Progenitor cell of endocrine pancreas (in vitro differentiated cells): ENCODE results near the gene ADAM10. TPM values are rescaled to one million over a fixed set of nuclear protein-coding genes. Genes with fewer than 3 reads are reported as not detected.
A peak's percentile ranks its signal among the peaks of the same experiment; 100 is the strongest.

Source experiments
- DNase-seq: peaks from one replicate; pipeline ENCODE4 v3.0.0; 2021; ENCODE audit warnings: low spot score; ENCODE audit not compliant: unreplicated experiment
- H3K27ac Mint-ChIP-seq: 2 replicates; pipeline ENCODE4 v1.8.0; 2021; ENCODE audit warnings: mild to moderate bottlenecking, moderate library complexity, mixed read lengths
- H3K27me3 Mint-ChIP-seq: 2 replicates; pipeline ENCODE4 v1.8.0; 2021; ENCODE audit warnings: mixed read lengths
- H3K36me3 Mint-ChIP-seq: 2 replicates; pipeline ENCODE4 v1.8.0; 2022; ENCODE audit warnings: mixed read lengths; ENCODE audit not compliant: insufficient read depth
- H3K4me1 Mint-ChIP-seq: 2 replicates; pipeline ENCODE4 v1.8.0; 2021; ENCODE audit warnings: low read depth, mixed read lengths
- H3K4me3 Mint-ChIP-seq: 2 replicates; pipeline ENCODE4 v1.8.0; 2021; ENCODE audit warnings: low read depth, mild to moderate bottlenecking, moderate library complexity, mixed read lengths
- H3K9me3 Mint-ChIP-seq: 2 replicates; pipeline ENCODE4 v1.8.0; 2021; ENCODE audit warnings: low read depth, mixed read lengths
- CTCF ChIP-seq: fragments of 200-600 bp; sonication (generic); IDR thresholded peaks from one replicate; pipeline ENCODE4 v1.5.0; 2021; ENCODE audit warnings: antibody characterized with exemption, mild to moderate bottlenecking; ENCODE audit not compliant: unreplicated experiment
- total RNA-seq: library from RNA; stranded (reverse); gene quantifications from 2 replicates; pipeline ENCODE4 v1.2.1, GENCODE V29; 2021

The ADAM10 gene
- total RNA-seq, 1 donor from 2014 or later, result 237 TPM

DNA sequence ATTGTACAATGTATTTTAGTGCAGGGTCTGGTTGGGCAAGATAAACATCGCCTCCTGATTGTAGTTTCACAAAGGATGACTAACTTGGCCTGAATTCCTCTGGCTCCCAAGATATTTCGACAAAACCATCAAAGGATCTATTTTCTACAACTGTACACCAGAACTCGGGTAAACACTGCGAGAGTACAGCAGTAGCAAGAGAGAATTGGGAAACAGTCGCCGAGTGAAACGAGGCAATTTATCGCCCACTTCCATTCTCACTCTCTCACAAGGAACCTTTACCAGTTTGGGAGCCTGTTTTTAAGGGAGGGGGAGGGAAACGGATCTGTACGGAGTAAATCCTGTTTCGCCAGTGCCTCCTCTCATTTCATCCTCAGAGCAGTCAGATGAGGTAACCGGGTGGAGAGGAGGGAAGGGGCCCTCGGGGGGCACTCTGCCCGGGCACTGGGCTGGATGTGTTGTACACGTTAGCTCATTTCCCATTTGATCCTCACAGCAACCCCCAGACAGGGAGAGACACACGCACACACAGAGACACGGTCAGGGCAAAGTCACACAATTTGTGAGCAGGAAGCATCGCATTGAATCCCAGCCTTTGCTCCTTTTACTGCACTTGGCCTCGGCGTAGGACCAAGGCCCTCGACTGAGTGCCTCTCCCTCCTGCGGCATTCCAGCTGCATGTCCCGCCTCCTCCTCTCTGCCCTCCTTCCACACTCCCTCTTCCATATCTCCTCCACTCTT, 197.6 kb downstream of the ADAM10 start:
- Mint-ChIP-seq H3K4me1 (peaks cover 11% of the 10 kb centered on the region), H3K9me3 (no peaks in the 10 kb centered on the region), H3K4me3 (no peak overlapping the region), H3K36me3 (no peaks in the 10 kb centered on the region), H3K27ac (peak overlapping the region; percentile 58), H3K27me3 (peaks cover 49% of the 10 kb centered on the region)
- TF ChIP-seq CTCF, result no peak
- DNase-seq, result no peak

GRCh38 chr15:58551084-58551763, 198.3 kb downstream of the ADAM10 start:
- H3K36me3 Mint-ChIP-seq, result no peaks in the 10 kb centered on the region
- peaks cover 14% of the 10 kb centered on the region for H3K4me1 Mint-ChIP-seq
- peaks cover 53% of the 10 kb centered on the region for H3K27me3 Mint-ChIP-seq
- TF ChIP-seq CTCF, result no peak
- no peak overlapping the region for H3K4me3 Mint-ChIP-seq
- no peak overlapping the region for H3K27ac Mint-ChIP-seq
- H3K9me3 Mint-ChIP-seq, result no peaks in the 10 kb centered on the region
- no peak for DNase-seq

DNA sequence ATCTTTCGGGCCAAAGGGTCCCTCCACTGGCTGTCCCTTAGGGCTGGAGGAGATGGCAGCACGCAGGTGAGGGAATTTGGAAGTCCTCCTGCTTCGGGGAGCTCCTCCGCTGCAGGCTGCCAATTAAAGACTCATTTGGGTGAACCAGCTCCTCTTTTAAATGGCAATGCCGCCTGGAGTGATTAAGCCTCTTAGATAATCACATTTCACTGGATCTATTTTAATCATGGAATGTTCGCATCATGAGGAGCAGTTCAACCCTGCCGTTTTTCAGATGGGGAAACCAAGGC, 199.8 kb downstream of the ADAM10 start:
- no peak overlapping the region for H3K27ac Mint-ChIP-seq
- TF ChIP-seq CTCF, result no peak

DNA sequence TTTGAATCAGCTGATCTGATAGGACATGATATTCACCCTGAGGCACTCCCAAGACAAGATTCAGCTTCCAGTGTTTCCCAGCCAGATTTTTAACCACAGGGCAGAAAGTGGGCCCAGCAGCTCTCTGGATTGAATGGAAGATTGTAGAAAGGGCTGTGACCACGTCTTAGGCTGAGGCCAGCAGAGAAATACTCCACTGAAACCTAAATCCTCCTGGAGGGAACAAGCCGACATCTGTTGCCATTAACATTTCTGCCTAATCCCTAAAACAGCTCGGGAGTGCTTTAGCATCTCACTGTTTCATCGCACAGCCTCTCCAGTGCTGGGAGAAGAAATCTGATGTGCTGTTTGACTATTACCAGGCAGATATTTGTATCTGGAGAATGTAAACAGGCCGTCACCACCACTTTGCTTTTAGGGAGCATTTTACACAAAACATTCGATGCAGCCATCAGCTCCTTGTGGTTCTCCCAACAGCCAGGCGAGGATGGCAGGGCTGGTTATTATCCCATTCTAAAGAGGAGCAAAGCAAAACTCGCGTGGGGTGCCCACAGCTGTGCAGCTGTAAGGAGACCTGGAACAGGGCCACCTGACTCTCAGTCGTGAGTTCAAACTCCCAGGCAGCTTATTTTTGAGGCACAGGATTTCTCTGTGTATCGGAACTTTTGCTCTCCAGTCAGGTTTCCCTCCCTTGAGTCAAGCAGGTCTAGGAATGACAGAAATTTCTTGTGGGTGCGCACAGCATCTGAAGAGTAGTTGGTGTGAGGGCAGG, 200.3 kb downstream of the ADAM10 start:
- H3K4me1 Mint-ChIP-seq, result peaks cover 10% of the 10 kb centered on the region
- no peaks in the 10 kb centered on the region for H3K36me3 Mint-ChIP-seq
- peaks cover 47% of the 10 kb centered on the region for H3K27me3 Mint-ChIP-seq
- TF ChIP-seq CTCF, result no peak
- H3K9me3 Mint-ChIP-seq, result no peaks in the 10 kb centered on the region
- H3K4me3 Mint-ChIP-seq, result no peak overlapping the region
- no peak for DNase-seq
- H3K27ac Mint-ChIP-seq, result no peak overlapping the region

More for the DNA sequence above, 199.8 kb downstream of the ADAM10 start:
- Mint-ChIP-seq H3K27me3 (peaks cover 48% of the 10 kb centered on the region), H3K9me3 (no peaks in the 10 kb centered on the region), H3K4me1 (peaks cover 10% of the 10 kb centered on the region), H3K4me3 (no peak overlapping the region), H3K36me3 (no peaks in the 10 kb centered on the region)
- no peak for DNase-seq

DNA sequence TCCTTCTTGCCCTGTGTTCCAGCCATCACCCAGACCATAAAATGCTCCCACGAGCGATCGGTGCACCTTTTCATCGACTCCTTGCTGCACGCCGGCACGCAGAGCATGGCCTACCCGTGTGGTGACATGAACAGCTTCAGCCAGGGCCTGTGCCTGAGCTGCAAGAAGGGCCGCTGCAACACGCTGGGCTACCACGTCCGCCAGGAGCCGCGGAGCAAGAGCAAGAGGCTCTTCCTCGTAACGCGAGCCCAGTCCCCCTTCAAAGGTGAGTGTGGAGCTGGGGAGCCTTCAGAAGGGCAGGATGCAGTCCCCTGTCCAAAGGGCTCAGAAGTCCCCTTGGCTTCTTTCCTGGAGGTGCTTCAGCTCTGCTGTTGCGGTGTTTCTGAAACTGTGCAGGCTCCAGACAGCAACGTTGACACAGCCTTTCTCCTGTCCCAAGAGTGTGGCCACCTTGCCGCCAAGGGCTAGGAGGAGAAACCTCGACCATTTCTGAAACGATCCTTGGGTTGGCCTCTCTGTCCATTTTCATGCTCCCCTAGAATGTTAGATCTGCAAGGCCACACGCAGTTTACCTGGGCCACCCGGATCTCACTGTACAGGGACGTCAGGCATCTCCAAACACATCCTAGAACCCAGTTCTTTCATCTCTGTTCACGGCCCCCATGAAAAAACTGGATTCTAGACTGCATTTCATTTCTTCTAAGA, 201.0 kb downstream of the ADAM10 start:
- TF ChIP-seq CTCF, result no peak
- Mint-ChIP-seq H3K9me3 (no peaks in the 10 kb centered on the region), H3K27me3 (peaks cover 44% of the 10 kb centered on the region), H3K36me3 (no peaks in the 10 kb centered on the region), H3K4me3 (no peak overlapping the region), H3K27ac (no peak overlapping the region), H3K4me1 (peaks cover 10% of the 10 kb centered on the region)
- DNase-seq, result no peak
